Muscle layer of duodenum (tissue), 2 donors: Measurements from ENCODE around the gene CASP9.
"Not testable (repeated sequence)": the region's sequence is repeated elsewhere in the genome, so short reads cannot be mapped to it uniquely, and the experiment has no call there.

ENCODE experiments used
- H3K27ac ChIP-seq: one replicate; pipeline ENCODE4 v1.7.0; 2013; ENCODE audit warnings: mild to moderate bottlenecking, low read length
- H3K27me3 ChIP-seq: one replicate; pipeline ENCODE4 v1.7.0; 2013; ENCODE audit warnings: low read depth, mild to moderate bottlenecking, control low read depth, low read length
- H3K36me3 ChIP-seq, 2 donors: one replicate each; pipeline ENCODE4 v1.7.0; 2013; ENCODE audit warnings: low read length in 2 of 2, control low read depth in 1 of 2, mild to moderate bottlenecking in 1 of 2; ENCODE audit not compliant: insufficient read depth in 2 of 2, control insufficient read depth in 1 of 2
- H3K4me1 ChIP-seq, 2 donors: one replicate each; pipeline ENCODE4 v1.7.0; 2013; ENCODE audit warnings: low read length in 2 of 2, mild to moderate bottlenecking in 2 of 2, control low read depth in 1 of 2, moderate library complexity in 1 of 2; ENCODE audit not compliant: insufficient read depth in 2 of 2, control insufficient read depth in 1 of 2
- H3K4me3 ChIP-seq, 2 donors: one replicate each; pipeline ENCODE4 v1.7.0; 2013; ENCODE audit warnings: low read length in 2 of 2, low read depth in 1 of 2, mild to moderate bottlenecking in 1 of 2
- H3K9me3 ChIP-seq, 2 donors: one replicate each; pipeline ENCODE4 v1.7.0; 2013; ENCODE audit warnings: low read length in 2 of 2, control low read depth in 1 of 2, mild to moderate bottlenecking in 1 of 2; ENCODE audit not compliant: control insufficient read depth in 1 of 2
- donor health status: healthy.

CASP9 gene

GRCh38 chr1:15463064-15463800 lies 60.8 kb downstream of the CASP9 start:
- H3K9me3 ChIP-seq, H3K27me3 ChIP-seq, H3K36me3 ChIP-seq, H3K4me3 ChIP-seq, H3K27ac ChIP-seq, H3K4me1 ChIP-seq: not testable (repeated sequence)

- Histone ChIP-seq H3K9me3 (no peaks in the 10 kb centered on the region), H3K27ac (no peak overlapping the region), H3K4me3 (no peak overlapping the region), H3K4me1 (peaks cover 0 to 4% of the 10 kb centered on the region in 2 donors), H3K27me3 (no peaks in the 10 kb centered on the region), H3K36me3 (no peaks in the 10 kb centered on the region)
These were observed 63.3 kb downstream of the CASP9 start for GRCh38 chr1:15460708-15461095.

DNA sequence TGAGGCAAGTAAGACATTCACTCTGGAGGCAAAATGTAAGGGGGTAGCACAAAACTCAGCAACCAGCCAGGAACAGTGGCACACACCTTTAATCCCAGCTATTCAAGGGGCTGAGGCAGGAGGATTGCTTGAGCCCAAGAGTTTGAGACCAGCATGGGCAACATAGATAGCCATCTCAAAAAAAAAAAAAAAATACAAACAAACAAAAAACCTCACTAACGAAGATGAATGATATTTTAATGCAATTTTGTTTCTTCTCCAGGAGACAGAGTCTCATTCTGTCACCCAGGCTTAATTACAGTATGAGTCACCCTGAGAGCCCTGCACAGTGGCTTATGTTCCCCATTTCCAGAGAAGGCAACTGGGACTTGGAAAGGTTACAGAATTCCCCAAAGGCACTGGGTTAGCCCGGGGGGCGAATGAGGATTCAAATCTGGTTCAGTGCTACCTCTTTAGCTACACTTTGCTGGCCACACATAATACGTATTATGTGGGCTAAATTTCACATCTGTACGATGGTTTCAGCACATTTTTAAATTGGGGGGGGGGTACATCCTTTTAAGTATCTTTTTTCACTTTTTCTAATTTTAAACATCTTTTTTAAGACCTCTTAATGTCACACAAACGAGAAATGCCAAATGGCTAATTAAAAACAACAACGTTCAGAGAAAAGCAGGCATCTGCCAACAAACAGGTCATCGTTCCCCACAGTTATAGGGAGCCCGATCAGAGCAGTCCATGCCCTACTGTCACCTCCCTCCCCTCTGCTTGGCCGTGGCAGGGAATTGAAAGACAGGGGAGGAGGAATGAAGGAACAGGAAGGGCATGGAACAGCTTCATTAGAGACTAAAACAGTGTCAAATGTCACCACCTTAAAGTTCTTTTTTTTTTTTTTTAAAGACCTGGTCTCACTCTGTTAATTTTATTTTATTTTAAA lies 64.0 kb downstream of the CASP9 start:
- H3K36me3 ChIP-seq = no peaks in the 10 kb centered on the region
- no peaks in the 10 kb centered on the region for H3K27me3 ChIP-seq
- no peaks in the 10 kb centered on the region for H3K9me3 ChIP-seq
- H3K4me3 ChIP-seq = no peak overlapping the region
- H3K27ac ChIP-seq = no peak overlapping the region
- peaks cover 0 to 4% of the 10 kb centered on the region in 2 donors for H3K4me1 ChIP-seq

DNA sequence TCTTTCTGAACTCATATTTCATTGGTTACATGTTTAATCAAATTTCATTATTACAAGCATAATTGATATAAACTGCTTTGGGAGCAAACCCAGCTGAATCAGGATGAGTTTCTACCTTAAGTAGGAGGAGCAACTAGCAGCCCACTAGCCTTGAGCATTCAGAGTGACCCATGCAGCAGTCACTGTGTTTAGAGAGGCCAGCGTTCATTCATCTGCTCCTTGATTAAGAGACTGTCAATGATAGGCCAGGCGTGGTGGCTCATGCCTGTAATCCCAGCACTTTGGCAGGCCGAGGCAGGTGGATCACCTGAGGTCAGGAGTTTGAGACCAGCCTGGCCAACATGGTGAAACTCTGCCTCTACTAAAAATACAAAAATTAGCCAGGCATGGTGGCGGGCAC lies 65.6 kb downstream of the CASP9 start:
- not testable (repeated sequence) for H3K4me1 ChIP-seq, H3K27ac ChIP-seq, H3K4me3 ChIP-seq, H3K9me3 ChIP-seq, H3K27me3 ChIP-seq, H3K36me3 ChIP-seq

DNA sequence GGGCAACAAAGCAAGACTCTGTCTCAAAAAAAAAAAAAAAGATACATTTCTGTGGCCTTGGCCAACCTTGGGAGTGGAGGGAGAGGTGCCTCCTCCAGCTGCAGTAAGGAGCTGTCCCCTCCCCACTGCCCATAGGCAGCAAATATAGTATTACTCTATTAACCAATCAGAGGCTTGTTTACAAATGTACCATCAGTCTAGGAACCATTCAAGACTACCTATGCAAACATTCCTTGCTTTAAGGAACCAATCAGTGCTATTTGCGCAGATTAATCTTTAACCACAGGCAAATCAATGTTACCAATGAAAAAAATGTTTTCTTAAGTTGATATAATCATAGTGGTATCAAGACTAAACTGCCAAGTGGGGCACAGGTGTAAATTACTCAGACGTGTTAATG lies 66.4 kb downstream of the CASP9 start:
- Histone ChIP-seq H3K9me3 (no peaks in the 10 kb centered on the region), H3K4me1 (peaks cover 0 to 8% of the 10 kb centered on the region in 2 donors), H3K36me3 (no peaks in the 10 kb centered on the region), H3K27ac (no peak overlapping the region), H3K4me3 (no peak overlapping the region), H3K27me3 (no peaks in the 10 kb centered on the region)

GRCh38 chr1:15456313-15456954 lies 67.6 kb downstream of the CASP9 start, which contains the start of gene CELA2A:
Gene CELA2A (plus strand): TSS chr1:15456732. CDS start chr1:15456754, 22 bp downstream.
- Histone ChIP-seq H3K4me1 (peaks cover 0 to 8% of the 10 kb centered on the region in 2 donors), H3K9me3 (no peaks in the 10 kb centered on the region), H3K27me3 (no peaks in the 10 kb centered on the region), H3K36me3 (no peaks in the 10 kb centered on the region), H3K27ac (no peak within 1 kb of the TSS), H3K4me3 (no peak within 1 kb of the TSS)

DNA sequence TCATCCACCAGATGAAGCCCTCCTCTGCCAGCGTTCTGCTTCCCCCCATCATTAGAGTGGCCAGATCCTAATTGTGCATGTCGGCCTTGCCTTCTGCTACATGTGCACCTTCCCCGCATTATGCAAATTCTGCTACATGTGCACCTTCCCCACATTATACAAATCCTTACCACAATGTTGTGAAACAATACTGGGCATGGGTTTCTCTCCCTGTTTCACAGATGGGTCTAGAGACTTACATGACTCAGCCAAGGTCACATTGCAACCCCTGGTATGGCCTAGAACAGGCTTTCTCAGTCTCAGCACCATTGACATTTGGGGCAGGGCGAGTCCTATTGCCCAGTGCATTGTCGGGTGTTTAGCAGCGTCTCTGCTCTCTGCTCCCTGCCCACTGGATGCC lies 68.5 kb downstream of the CASP9 start:
- Histone ChIP-seq H3K4me1 (peaks cover 0 to 8% of the 10 kb centered on the region in 2 donors), H3K4me3 (no peak overlapping the region), H3K36me3 (no peaks in the 10 kb centered on the region), H3K27ac (no peak overlapping the region), H3K9me3 (no peaks in the 10 kb centered on the region), H3K27me3 (no peaks in the 10 kb centered on the region)

GRCh38 chr1:15454256-15454655 lies 69.8 kb downstream of the CASP9 start:
- Histone ChIP-seq H3K27me3 (no peaks in the 10 kb centered on the region), H3K4me1 (peaks cover 0 to 4% of the 10 kb centered on the region in 2 donors), H3K9me3 (no peaks in the 10 kb centered on the region), H3K36me3 (no peaks in the 10 kb centered on the region), H3K27ac (no peak overlapping the region), H3K4me3 (no peak overlapping the region)

DNA sequence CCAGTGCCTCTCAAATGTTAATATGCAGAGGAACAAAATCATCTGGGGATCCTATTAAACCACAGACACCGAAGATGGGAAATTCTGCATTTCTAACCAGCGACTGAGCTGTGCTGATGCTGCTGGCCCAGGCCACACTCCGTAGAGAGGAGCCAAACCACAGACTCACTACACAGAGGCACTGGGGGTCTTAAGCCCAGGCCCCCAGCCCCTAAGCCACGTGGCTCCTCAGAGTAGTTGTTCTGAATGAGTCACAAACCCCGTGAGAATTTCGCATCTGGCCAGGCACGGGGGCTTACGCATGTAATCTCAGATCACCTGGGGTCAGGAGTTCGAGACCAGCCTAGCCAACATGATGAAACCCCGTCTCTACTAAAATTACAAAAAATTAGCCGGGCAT lies 70.3 kb downstream of the CASP9 start:
- Histone ChIP-seq H3K4me3 (no peak overlapping the region), H3K27ac (no peak overlapping the region), H3K9me3 (no peaks in the 10 kb centered on the region)

GRCh38 chr1:15452866-15453571 lies 71.0 kb downstream of the CASP9 start:
- Histone ChIP-seq H3K27ac (no peak overlapping the region), H3K27me3 (no peaks in the 10 kb centered on the region), H3K4me1 (peaks cover 0 to 4% of the 10 kb centered on the region in 2 donors), H3K9me3 (no peaks in the 10 kb centered on the region), H3K36me3 (no peaks in the 10 kb centered on the region), H3K4me3 (no peak overlapping the region)

More for the DNA sequence above, 70.3 kb downstream of the CASP9 start:
- peaks cover 0 to 4% of the 10 kb centered on the region in 2 donors for H3K4me1 ChIP-seq
- no peaks in the 10 kb centered on the region for H3K27me3 ChIP-seq
- no peaks in the 10 kb centered on the region for H3K36me3 ChIP-seq

DNA sequence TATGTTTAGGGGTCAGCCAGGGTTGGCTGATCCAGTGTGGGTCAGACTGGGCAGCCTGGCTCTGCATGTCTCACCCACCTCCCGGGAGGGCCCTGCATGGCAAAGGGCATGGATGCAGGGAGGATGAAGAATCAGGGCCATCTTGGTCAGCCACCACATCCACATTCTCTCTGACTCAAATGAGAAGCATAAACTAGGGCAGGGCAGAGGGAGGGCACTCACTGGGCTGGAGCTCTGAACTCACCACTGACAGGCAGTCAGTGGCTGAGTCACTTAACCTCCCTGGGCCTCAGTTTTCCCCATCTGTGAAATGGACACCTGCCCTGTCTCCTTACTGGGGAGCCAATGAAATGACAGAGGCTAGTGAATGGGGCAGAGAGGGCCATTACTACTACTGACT lies 71.8 kb downstream of the CASP9 start:
- H3K4me1 ChIP-seq = peaks cover 0 to 4% of the 10 kb centered on the region in 2 donors
- no peak overlapping the region for H3K27ac ChIP-seq
- no peaks in the 10 kb centered on the region for H3K36me3 ChIP-seq
- H3K4me3 ChIP-seq = no peak overlapping the region
- H3K27me3 ChIP-seq = no peaks in the 10 kb centered on the region
- H3K9me3 ChIP-seq = no peaks in the 10 kb centered on the region
